ENCODE data around the gene CARD19.

Gene CARD19

DNA sequence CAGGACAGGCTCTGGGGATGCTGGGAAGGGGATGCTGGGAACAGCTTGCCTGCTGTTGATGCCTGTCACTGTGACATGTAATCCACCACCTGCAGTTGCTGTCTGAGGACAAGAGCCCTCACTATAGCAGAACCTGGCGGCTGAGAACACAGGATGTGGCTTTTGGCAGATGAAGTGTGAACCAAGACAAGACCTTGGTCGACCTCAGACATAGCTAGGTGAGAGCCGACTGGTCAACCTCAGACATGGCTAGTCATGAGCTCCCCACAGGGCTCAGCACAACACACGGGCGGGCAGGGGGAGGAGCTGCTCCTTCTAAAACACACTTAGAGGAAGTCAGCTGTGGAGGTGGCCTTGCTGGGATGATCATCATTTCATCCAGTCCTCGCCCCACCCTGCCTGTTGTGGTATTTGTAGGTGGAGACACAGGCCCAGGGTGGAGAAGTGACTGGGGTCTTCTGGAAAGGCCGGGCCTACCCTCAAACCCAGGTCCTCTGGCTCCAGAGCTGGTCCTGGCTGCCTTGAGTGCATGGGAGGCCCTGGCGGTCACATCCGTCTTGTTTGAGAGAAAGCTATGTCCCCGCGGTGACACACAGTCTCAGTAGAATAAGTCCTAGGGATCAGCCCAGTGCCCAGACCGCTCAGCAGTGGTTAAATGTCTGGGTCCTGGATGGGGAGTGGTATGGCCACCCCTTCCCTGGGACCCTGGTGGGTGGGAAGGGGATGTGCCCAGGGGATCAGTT is 31.5 kb upstream of the CARD19 start:
- peak; percentile 60 for DNase-seq (ENCODE audit: low read depth)

DNA sequence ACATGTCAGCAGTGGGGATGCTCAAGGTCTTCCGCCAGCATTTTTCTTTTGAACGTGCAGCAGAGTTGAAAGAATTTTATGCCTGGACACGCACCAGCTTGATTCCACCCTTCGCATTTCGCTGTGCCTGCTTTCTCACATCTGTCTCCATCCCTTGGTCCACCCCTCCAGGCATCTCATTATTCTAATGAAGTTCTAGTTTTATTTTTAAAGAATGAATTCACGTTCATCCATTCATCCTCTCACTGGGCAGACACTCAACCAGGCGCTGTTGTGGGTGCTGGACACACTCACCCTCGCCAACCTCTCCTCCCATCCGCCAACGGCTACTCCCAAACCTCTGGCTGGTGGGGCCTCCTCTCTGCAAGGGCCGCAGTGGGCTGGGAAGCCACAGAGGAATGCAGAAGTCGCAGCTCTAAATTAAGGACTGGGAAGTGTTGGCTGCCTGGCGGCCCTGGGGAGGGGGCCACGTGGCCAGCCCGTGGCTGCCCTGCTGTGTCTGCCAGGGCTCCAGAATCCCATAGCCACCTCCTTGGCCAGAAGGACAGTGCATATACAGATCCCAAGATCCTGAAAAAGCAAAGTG is 30.8 kb upstream of the CARD19 start:
- DNase-seq (ENCODE audit: low read depth) = no peak

DNA sequence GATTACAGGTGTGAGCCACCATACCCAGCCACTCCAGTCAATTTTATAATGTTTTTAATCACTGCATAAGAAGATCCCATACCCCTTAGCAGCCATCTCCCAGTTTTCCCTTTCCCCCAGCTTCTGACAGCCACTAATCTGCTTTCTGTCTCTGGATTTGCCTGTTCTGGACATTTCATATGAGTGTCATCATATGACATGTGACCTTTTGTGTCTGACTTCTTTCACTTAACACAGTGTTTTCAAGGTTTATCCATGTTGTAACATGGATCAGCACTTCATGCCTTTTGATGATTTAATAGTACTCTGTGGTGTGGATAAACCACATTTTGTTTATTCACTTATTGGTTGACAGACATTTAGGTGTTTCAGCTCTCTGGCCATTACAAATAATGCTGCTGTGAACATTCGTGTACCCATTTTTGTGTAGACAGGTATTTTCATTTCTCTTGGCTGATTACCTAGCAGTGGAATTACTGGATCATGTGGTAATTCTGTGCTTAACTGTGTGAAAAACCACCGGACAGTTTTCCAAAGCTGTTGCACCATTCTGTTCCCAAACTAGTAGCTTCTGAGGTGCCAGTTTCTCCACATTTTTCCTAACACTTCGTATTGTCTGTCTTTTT is 28.9 kb upstream of the CARD19 start:
- DNase-seq (ENCODE audit: low read depth) = no peak

DNA sequence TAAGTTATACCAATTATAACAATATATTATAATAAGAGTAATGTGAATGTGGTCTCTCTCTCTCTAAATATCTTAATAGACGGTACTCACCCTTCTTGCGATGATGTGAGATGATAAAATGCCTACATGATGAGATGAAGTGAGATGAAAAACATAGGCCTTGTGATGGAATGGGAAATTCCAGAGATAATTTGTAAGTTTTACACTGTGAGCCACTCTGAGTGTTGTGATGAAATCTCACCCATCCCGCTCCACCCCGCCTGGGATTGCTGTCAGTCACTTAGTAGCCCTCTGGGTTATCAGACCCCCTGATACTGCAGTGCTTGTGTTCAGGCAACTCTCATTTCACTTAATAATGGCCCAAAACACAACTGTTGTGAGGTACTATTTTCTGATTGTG is 27.1 kb upstream of the CARD19 start:
- DNase-seq (ENCODE audit: low read depth) = no peak

DNA sequence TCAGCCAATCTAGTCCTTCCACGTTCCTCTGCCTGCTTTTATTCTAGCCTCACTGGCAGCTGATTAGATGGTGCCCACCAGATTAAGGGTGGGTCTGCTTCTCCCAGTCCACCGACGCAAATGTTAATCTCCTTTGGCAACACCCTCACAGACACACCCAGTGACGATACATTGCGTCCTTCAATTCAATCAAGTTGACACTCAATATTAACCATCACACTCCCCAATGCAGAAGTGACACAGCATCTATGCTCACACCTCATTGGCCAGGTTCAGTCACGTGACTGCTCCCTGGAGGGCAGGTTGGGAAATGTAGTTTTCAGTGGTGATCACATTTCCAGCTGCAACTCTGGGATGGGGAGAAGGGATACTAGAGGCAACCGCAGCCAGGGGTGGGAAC is 24.6 kb upstream of the CARD19 start:
- no peak for DNase-seq (ENCODE audit: low read depth)

DNA sequence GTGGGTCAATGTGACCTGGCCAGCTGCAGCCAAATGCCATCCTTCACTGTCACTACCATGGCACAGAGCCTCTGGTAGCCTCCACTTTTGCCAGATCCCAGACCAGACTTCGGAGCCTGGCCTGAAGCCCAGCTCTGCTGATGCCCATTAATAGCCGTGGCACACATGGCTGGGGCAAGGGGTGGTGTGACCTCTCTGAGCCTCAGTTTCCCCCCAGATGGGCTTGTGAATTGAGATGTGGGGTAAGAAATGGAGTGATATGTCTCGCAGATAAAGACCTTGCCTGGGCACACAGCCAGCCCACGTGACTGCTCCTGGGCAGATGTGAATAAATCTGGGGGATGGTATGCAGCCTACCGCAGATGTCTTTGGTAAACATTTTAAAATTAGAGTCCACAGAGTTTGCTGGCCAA is 23.6 kb upstream of the CARD19 start:
- no peak for DNase-seq (ENCODE audit: low read depth)

DNA sequence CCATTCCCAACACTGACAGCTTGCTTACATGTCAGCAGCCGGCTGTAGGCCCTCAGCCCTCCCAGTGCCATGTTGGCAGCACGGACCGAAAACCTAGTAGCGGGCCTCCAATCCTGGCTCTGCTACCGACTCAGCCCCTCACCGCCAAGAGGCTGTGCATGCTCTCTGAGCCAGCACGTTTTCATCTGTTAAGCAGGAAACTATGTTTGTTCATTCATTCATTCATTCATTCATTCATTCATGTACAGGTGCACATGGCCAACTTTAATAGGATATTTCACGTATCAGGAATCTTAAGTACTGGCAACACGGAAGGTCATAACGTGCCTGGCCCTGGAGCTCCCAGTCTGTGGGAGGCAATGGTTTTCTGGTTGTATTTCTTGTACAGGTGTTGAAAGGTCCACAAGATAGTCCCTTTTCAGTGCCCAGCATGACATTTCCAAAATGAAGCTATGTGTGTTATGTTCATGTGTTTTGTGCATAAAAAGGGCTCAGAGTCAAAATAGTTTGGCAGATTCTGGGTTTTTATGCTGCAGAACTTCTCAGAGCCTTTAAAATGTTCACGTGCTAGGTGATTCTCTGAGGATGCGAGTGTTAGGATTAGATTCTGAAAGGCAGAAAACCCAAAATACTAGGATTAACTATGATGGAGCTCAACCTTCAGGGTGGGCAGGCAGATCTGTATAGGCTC is 19.8 kb upstream of the CARD19 start:
- no peak for DNase-seq (ENCODE audit: low read depth)

DNA sequence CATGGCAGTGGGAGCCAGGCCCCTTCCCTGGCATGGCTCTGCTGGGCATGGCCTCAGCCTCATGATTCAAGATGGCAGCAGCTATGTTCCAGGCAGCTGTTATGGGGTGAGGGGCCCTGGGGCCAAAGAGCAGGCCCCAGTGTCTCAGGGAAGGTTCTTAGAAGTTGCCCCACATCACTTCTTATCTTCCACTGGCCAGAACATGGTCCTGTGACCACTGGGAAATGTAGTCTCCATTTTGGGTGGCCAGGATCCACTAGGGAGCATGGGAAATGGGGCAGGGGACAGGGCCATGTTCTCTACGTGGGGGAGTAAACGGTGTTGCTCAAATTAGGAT is 19.3 kb upstream of the CARD19 start:
- no peak for DNase-seq (ENCODE audit: low read depth)

DNA sequence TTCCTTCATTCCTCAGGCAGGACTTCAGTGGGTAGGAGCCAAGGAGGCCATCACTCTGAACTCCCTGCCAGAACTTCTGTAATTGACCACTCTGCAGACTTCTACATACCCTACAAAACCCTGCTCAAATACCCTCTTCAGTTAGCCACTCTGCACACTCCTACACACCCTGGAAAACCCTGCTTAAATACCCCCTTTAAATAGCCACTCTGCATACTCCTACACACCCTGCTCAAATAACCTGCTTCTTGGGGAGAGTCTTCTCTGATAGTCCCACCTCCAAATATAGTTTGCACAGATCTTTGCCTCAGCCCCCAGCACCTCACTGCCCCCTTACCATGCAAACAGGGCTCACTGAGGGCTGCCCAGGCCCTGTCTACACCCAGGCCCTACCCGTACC is 18.6 kb upstream of the CARD19 start:
- no peak for DNase-seq (ENCODE audit: low read depth)

DNA sequence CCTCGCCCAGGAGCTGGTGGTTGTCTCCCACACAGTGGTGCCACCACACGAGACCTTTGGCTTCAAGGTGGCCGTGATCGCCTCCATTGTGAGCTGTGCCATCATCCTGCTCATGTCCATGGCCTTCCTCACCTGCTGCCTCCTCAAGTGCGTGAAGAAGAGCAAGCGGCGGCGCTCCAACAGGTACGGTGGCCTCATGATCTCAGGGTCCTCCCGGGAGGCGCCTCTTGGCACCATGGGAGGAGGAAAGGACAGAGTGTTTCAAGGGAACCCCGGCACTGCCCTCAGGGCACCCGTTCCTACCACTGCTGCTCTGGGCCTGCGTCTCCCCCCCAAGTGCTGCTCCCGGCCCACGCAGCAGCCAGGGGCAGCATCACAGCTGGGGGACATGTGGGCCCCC is 18.2 kb upstream of the CARD19 start:
- DNase-seq (ENCODE audit: low read depth) = no peak

DNA sequence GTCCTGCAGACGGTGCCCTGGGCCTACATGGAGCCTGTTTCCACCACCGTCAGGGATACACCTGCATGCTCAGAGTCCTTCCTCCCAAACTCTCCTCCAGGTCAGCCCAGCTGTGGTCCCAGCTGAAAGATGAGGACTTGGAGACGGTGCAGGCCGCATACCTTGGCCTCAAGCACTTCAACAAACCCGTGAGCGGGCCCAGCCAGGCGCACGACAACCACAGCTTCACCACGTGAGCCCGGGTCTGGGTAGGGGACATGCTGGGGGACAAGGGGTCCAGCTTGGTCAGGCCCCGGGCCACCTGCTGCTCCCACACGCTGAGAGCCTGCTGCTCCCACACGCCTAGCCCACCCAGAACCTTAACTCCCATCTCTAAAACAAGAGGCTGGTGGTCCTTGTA is 16.6 kb upstream of the CARD19 start:
- DNase-seq (ENCODE audit: low read depth) = no peak

DNA sequence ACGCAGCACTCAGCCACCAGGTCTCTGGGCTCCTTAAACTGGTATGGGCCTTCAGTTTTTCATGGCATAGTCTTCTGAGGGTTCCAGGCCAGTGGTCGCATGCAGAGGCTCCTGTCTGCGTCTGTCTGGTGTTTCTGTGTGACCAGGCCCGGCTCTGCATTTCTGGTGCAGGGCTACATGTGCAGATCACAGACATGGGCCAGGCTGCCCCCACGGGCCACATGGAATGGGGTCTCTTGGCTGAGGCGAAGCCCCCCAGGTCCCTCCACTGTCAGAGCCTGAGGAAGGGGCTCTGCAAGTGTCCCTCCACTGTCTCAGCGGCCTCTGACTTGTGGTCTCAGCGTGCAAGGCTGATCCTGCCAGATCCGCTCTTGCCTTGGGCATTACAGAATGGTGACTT is 15.6 kb upstream of the CARD19 start:
- no peak for DNase-seq (ENCODE audit: low read depth)

DNA sequence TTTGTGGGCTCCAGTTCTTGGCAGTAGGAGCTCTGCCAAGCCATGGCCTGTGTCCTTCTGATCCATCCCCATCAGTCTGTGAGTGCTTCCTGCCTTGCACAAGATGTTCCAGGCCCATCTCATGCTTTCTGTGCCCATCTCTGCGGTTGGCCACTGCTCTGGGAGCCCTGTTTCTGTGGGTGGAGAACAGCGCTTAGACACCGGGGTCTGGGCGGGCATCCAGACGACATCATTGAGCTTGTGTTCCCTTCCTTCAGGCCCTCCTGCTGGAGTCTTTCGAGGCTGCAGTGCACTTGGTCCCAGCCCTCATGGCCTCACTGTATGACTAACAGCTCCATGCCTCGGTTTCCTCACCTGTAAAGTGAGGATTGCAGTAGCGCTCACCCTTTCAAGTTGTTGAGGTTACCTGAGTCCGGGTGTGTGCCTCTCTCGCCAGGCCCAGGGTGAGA is 14.9 kb upstream of the CARD19 start:
- no peak for DNase-seq (ENCODE audit: low read depth)

DNA sequence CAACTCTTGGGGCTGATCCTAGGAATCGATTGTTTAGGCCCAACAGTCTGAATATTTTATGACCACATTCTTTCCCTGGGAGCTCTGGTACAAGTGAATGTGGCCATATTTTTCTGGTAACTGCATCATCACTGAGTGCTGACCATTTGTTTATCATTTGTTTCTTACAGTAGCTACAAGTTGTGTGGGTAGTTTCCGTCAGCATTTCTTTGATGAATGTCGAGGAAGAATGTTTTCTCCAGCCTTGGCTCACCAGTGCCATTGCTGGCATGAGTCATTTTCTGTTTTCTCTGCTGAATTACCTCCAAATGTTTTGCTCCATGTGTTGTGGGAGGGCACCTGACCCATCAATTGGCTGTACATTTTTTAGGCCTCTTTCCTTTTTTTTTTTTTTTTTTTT is 14.1 kb upstream of the CARD19 start:
- no peak for DNase-seq (ENCODE audit: low read depth)

DNA sequence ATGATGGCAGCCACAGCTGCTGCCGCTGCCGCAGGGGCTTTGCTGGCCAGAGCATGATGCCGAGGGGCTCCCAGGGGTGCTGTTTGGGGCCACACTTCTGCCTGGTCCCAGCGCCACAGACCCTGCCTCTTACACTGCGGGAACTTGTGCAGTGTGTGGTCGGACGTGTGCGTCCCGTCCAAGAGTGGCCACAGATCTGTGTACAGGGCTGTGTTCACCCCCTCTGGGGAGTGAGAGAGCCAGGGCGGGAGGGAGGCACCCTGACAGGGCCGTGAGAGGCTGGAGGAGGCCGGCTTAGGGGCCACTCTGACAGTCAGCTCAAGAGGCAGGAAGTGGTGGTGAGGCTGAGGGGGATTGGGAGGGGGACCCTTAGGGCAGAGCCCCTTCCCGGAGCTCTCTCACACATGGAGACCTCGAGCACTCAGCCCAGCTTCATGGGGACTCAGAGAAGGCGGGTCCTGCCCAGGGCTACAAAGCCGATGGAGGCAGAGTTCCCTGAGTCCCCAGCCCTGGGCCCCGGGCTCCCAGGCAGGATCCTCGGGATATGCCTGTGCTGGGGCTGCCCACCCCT is 13.1 kb upstream of the CARD19 start:
- DNase-seq (ENCODE audit: low read depth) = no peak

DNA sequence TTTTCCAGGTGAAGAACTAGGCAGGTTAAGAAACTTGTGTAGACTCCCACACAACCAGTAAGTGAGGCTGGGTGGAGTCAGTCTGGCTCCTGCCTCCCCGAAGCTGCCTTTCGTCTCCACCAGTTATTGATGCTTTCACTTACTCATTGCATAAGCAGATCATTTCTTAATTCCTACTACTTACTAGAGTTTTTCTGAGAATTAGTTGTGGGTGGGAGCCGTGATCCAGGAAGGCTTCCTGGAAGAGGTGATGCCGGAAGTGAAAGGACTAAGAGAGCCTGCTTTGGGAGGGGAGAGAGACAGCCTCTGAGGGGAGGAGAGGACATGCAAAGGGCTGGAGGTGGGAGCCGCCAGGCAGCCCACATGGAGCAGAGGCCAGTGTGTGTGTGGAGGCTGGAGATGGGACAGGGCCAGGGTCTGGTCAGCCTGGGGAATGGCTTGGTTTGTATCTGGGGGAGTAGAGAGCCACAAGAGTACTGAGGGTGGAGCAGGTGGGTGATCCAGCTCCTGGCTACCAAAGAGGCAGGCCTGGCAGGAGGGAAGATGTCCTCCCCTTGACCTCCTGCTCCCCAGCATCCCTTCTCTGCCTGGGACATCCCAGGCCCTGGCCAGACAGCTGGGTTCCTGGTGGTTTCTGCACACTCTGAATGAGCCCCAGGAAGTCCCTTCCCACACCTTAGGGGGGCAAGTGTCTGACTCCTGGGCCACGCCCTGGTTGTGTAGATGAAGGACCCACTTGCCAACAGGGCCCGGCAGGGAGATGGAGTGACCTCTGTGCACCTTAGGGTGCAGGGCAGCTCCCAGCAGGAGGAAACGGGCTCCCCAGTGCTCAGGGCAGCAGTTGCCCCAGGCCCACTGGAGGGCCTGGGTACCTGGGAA is 12.2 kb upstream of the CARD19 start:
- DNase-seq (ENCODE audit: low read depth) = no peak

DNA sequence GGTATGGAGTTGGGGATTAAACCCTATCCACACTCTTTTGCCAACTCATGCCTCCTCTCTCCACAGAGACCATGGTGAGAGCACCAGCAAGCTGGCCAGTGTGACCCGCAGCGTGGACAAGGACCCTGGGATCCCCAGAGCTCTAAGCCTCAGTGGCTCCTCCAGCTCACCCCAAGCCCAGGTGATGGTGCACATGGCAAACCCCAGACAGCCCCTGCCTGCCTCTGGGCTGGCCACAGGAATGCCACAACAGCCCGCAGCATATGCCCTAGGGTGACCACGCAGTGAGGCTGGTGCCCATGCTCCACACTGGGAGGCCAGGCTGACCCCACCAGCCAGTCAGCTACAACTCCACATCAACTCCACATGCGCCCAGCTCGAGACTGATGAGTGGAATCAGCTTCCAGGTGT is 11.5 kb upstream of the CARD19 start:
- no peak for DNase-seq (ENCODE audit: low read depth)

DNA sequence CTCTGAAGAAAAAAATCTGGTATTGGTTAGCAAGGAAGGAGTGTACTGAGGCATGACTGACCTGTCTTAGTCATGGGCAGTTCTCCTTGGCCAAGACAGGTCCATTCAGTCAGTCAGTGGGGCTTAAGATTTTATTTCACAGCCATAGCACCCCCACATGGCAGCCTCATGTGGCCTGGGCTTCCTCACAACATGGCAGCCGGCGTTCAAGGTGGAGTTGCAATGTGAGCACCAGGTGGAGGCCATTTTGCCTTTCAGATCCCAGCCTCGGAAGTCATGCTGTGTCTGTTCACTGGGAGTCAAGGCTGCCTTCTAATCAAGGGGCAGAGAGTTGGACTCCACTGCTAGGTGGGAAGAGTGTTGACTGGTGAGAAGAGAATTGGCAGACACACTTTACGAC is 10.3 kb upstream of the CARD19 start:
- no peak for DNase-seq (ENCODE audit: low read depth)

DNA sequence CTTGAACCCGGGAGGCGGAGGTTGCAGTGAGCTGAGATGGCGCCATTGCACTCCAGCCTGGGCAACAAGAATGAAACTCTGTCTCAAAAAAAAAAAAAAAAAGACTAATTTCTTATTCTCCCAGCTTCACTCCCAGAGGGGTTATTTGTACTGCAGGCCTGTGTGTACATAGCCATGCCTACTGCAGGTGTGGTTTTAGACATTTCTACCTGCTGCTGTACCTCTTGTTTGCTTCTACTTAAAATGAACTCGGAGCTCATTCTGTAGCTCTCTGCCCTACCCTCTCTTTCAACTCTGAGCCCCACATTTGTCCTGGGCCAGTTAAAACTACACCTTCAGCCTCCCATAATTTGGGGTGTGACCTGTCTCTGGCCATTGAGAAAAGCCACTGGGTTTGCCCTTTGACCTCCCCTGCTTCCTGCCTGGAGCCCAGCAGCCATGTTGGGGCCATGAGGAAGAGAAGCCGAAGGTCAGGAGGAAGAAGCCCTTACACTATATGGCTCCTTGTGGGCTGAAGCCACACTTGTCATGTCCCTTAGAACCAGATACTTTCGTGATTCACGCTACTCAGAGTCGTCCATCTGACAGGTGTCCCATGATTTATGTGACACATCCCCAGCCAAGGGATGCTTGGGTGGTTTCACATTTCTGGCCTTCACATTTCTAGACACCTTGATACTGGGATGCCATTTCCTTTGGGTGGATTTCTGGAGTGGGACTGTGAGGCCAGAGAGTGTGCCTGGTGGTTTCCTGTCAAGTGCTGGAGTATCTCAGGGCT is 9.4 kb upstream of the CARD19 start:
- DNase-seq (ENCODE audit: low read depth) = no peak

DNA sequence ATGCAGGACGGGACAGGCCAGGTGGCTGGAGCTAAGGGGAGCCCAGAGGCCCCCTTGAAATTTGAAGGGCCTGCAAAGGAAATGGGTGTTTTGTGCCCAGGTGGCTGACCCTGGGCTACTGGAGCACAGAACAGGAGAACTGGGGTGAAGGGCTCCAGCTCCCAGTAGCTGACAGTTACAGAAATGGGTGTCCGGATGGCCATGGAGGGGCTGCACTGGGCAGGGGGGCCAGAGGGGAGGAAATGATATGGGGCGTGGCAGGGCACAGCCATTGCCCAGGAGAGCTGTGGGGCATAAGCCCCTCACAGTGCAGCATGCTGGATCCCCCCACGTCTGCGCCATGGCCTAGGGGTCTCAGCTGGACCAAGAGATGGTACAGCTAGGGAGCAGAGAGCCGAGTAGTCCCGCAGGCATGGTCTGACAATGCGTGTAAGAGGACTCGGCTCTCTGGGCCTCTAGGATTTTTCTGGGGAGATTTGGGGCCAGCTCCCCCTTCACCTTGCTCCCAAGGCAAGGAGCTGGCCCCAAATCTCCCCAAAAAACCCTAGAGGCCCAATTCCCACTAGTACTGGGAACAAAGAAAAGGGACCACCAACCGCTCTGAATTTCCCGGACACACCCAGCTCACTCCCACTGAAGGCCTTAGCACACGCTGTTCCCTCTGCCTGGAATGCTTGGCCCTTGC is 7.9 kb upstream of the CARD19 start:
- no peak for DNase-seq (ENCODE audit: low read depth)

DNA sequence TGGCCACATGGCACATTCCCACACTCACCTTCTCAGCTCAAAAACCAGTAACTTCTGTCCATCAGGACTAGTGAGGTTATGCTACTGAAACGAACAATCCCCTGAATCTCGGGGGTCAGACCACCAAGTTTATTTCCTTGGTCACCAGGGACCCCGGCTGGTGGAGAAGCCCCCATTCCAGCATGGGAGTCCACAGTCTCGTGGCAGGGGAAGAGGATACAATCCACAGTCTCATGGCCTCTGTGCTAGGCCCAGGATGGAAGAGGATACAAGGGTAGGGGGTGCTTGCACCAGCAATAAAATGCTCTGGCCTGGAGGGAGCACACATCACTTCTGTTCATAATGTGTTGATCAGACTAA is 7.4 kb upstream of the CARD19 start:
- DNase-seq (ENCODE audit: low read depth) = no peak
